Umbilical cord (tissue), 2 donors: ENCODE measurements around the gene CDON. TPM values are rescaled to one million over a fixed set of nuclear protein-coding genes. Genes with fewer than 3 reads are reported as not detected.
"Not testable (repeated sequence)": the region's sequence is repeated elsewhere in the genome, so short reads cannot be mapped to it uniquely, and the experiment has no call there.

Experiments used
- DNase-seq: peaks from one replicate; pipeline ENCODE4 v3.0.0-alpha.2; 2015; ENCODE audit warnings: low spot score
- total RNA-seq: library from RNA; depleted of rRNA; stranded (reverse); fragments of >200 nt; gene quantifications from one replicate; pipeline ENCODE4 v1.2.3, GENCODE V29; 2014; ENCODE audit warnings: low replicate concordance; ENCODE audit not compliant: insufficient read depth

Gene CDON
- total RNA-seq, 1 donor from 2014 or later, result 50.3 TPM

DNA sequence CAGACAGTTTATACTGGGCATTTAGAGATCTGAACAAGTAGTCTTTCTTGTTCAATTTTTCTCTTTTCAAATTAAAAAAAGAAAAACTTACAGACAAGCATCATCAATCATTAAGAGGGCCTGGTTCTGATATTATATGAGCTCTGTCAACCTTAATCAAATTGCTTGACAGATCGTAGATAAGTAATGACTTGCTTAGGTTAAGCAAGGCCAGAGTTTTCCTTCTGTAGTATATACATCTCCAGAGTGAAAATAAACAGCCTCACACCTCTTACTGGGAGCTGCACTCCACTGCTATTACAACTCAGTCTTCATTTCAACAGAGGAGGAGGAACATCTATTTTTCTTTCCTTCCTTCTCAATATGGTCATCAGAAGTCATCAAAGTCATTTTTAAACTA lies 13.5 kb downstream of the CDON start:
- no peak for DNase-seq

- DNase-seq, result no peak
Observed at GRCh38 chr11:126048197-126048596, 14.5 kb downstream of the CDON start.

- DNase-seq, result no peak
Observed at GRCh38 chr11:126046570-126047195, 16.0 kb downstream of the CDON start.

GRCh38 chr11:126039485-126040271 lies 23.0 kb downstream of the CDON start:
- DNase-seq, result no peak

DNA sequence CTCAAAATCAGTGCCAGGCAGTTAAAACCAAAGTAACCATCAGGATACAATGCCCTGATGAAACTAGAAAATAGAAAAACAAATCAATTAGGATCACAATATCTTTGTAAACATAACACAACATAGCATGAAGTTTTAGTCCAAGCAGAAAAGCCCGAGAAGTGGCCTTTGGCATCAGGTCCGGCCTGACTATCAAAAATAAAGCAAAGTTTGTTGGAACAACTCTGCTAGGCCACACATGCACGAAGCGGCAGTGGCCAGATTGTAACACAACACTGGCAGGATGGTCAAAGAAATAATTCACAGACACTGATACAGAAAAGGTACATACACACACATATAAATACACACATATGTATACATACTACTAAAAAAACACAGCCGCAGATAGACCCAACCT lies 26.9 kb downstream of the CDON start:
- no peak for DNase-seq

DNA sequence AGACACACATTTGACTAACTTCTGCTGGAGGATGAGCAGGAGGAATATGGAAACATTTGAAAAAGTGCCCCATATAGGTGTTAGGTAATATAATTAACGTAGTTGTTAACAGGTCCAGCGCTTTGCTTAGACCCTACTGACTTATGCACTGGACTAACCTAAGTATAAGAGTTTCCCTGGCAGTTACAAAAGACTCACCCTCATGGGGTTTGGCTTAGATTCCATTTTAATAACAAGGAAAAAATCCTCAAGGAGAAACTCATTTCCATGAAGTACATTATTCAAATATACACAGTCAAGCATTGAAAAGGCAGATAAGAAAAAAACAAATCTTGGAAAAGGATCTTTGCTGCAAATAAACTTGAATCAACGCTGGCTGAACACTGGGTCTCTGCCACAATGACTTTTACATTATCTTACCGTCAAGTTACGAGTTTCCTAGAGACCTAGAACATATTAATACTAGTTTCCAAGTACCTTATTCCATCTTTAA lies 27.7 kb downstream of the CDON start:
- DNase-seq, result no peak

GRCh38 chr11:126034039-126034932 lies 28.4 kb downstream of the CDON start:
- DNase-seq, result no peak

DNA sequence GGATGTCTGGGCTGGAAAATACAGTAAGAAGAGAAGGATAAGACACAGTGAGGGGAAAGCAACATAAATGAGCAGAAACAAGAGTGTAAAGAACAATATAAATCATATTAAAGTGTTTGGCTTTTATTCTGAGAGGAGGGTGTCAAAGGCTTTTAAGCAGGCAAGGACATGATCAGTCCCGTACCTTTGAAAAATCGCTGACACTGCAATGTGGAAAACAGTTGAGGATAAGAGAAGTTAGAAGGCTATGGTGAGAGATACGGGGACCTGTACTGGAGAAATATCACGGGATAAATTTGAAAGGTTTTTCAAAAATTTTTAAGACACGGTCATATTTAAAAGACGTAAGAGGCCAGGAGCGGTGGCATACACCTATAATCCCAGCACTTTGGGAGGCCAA lies 30.3 kb downstream of the CDON start:
- DNase-seq, result no peak

- DNase-seq, result no peak
Observed at GRCh38 chr11:126029805-126030204, 32.9 kb downstream of the CDON start.

- no peak for DNase-seq
Observed at GRCh38 chr11:126029237-126029636, 33.4 kb downstream of the CDON start.

DNA sequence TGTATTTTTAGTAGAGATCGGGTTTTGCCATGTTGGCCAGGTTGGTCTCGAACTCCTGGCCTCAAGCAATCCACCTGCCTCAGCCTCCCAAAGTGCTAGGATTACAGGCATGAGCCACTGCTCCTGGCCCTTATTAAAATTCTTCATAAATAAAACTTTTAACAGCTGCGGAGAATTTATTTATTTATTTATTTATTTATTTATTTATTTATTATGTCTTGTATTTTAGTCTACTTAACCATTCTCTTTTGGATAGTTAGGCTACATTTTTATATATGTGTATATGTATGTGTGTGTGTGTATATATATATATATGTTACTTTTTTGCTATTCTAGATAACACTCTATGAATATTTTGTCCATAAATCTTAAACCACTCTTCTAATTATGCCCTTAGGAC lies 34.1 kb downstream of the CDON start:
- DNase-seq, result not testable (repeated sequence)

- peak; percentile 22 for DNase-seq
Observed at GRCh38 chr11:126026579-126026978, 36.1 kb downstream of the CDON start.

DNA sequence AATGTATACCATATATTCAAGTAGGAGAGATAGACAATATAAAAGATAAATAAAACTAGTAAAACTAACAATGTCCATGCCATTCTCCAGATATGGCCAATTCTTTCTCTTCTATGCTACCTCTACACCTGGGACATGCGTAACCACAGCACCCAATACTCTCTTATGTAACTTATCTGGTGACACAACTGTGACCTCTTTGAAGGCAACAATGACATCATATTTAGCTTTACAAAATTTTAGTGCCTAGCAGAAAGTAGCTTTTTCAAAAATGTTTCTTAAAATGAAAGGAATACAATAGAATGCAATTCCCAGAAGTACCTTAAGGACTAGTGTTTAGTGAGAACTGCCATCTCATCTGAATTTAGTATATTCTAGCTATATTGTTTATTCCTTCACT lies 36.8 kb downstream of the CDON start:
- no peak for DNase-seq

DNA sequence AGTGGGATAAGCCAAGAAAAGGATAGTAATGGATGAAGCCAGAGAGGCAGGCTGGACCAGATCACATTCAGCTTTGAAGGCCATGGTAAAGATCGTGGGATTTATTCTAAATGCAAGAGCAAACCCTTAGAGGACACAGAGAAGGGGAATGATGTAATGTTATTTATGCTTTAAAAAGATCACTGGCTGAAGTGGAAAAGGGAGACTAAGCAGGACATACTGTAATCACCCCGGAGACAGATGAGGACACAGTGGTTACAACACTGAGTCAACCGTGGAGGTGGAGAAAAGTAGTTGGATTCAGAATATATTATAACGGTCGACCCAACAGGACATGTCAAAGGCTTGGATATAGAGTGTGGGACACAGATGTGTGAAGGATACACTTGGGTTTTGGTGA lies 38.5 kb downstream of the CDON start:
- DNase-seq, result peak; percentile 39

DNA sequence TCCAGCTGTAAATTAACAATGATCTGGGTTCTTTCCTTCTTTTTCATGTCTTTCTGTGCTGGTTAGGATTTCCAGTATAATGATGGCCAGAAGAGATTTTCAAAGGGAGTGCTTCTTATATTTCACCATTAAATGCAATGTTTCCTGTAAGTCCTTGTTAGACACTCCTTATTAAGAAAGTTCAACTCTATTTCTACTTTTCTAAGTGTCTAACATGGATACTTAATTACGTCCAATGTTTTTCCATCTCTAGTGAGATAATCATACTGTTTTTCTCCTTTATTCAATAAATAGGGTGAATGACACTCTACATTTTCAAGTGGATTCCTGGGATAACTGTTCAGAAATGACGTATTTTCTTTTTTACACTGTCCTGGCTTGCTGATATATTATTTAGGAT lies 49.8 kb downstream of the CDON start:
- DNase-seq, result no peak

GRCh38 chr11:126011754-126012153 lies 50.9 kb downstream of the CDON start:
- no peak for DNase-seq

- DNase-seq, result no peak
Observed at GRCh38 chr11:126011265-126011664, 51.4 kb downstream of the CDON start.

- no peak for DNase-seq
Observed at GRCh38 chr11:126008956-126009355, 53.7 kb downstream of the CDON start.

GRCh38 chr11:126007238-126007637 lies 55.4 kb downstream of the CDON start:
- DNase-seq, result peak; percentile 53

GRCh38 chr11:126006068-126006467 lies 56.6 kb downstream of the CDON start:
- no peak for DNase-seq

DNA sequence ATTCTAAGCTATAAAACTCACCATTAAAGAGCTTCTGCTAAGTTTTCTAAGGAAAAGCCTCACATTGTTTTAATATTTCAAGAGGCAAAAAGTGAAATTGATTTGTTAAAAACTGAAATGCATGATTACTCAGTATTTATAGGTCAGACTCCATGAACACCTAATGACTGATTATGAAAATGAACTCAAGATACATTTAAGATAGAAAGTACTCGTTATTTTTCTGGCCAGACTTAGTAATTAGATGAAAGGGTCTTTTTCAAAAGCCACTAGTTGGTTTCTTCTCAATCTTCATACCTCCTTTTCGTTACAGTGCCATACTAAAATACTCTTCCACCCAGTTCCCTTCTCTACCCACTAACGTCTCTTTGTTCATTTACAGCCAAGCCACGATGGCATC lies 60.5 kb downstream of the CDON start:
- no peak for DNase-seq

DNA sequence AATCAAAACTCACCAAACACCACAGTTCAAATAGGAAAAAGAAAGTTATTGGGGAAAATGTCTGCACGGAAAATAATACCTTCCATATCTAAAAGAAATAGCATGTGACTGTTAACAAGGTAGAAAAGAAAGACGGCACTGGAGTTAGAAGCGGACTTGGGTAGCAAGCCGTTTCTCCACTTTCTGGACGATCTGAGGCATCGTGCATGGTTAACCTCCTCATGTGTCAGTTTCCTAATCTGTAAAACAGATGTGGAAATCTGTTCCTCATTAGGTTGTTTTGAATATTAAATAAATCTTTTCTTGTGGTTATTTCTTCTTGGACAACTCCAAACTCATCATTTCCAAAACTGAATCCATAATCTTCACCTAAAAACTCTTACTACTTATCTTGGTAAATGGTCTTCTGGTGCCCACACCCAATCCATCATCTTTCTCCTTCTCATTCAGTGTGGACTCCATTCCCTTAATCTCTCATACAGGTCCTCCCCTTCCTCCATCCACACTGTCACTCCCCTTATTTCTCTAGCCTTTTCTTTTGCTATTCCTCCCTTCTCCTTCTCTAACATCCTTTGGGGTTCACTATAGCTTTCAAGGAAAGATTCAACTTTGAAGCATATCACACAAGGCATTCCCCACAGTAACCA lies 63.3 kb downstream of the CDON start:
- DNase-seq, result no peak
